ENCODE measurements around the gene KIF26B.

The KIF26B gene

DNA sequence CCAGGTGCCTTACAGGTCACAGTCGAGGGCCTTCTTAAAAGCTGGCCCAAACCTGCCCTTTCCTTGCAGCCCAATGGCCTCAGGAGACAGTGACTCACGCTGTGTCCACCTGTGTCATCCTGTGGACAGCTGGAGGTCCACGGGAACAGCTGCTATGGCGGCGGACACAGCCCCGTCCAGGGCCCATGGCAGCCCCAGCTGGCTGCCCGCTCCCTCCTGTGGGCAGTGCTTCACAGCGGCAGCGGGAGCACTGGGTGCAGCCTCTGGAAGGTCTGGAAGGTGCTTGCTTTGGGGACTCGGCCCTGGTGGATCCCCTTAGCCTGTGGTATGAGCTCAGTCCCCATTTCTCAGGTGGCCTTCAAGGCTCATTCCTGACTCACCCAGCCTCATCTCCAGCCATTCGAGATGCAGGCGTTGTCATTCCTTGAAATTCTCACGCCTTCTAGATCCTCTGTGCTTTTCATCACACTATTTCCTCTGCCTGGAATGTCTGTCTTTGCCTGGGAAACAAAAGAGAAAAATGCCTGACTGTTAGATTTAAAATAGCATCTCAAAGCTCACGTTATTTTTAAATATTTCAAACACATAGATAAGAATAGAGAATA, 86.8 kb downstream of the KIF26B start:
- no peak for DNase-seq (ENCODE audit: low read depth)

DNA sequence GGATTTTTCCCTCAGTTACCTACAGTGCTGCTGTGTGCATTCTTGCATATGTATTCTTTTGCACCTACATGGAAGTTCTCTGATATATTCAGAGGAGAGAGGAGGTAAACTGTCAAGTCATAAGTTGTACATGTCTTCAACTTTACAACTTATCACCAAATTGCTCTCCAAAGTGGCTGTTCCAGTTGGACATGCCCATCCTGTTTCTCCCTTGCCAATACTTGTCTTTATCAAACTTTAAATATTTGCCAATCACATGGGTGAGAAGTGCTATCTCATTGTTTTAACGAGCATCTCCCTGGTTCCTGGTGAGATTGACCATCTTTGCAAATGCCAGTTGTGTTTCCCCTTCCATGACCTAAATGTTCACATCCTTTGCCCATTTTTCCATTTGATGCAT, 88.2 kb downstream of the KIF26B start:
- DNase-seq (ENCODE audit: low read depth) = no peak

DNA sequence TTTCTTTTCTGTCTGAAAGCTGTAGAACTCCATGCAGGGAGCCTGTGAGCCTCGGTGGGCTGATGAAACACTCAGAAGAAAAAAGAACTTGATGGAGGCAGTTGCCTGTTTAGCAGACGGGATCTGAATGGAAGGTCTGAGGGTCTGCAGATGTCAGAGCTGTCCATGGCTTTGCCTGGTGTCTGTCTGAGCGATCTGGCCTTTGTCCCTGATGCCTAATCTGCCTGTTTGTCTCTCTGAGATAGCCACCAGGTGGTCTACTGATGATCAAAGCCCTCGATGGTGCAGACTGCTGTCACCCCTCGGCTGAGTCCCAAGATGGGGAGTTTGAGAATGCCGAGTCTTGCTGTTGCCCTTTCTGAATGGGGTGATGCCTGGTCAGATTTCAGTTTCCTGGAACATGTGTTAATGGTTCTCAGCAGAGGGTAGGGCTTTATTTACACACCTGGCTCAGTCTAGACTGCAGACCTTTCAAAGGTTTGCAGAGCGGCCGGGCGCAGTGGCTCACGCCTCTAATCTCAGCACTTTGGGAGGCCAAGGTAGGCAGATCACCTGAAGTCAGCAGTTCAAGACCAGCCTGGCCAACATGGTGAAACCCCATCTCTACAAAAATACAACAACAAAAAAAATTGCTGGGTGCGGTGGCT, 90.4 kb downstream of the KIF26B start:
- DNase-seq (ENCODE audit: low read depth) = no peak

DNA sequence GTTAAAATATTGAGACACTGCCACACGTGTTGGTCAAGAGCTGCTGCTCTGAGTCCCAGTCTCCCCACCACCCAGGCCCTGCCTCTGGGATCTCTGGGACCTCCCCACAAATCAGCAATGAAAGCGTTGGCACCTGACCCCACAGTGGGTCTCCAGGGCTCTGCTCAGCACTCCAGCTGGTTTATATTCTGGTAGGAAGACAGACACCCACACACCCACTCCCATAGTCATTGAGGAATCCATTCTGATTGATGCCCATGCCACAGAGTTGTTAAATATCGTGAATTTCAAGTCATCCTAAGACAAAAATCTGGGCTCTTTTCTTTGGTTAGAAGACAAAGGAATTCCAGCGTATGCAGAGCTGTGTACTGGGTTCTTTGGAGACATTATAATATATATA, 91.6 kb downstream of the KIF26B start:
- DNase-seq (ENCODE audit: low read depth) = no peak

DNA sequence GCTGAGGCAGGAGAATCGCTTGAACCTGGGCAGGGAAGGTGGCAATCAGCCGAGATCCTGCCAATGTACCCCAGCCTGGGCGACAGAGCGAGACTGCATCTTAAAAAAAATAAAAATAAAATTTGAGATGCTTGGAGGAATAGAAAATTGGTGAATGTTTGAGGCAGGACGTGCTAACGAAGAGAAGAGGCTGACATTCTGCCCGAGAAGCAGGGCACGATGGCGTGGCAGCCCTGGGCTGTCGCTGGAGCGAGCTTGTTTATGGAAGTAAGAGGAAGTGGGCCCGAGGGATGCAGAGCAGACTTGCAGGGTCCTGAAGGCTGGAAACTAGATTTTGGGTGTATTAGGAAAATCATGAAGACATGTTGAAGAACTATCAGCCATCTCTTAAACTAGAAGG, 92.6 kb downstream of the KIF26B start:
- DNase-seq (ENCODE audit: low read depth) = no peak

DNA sequence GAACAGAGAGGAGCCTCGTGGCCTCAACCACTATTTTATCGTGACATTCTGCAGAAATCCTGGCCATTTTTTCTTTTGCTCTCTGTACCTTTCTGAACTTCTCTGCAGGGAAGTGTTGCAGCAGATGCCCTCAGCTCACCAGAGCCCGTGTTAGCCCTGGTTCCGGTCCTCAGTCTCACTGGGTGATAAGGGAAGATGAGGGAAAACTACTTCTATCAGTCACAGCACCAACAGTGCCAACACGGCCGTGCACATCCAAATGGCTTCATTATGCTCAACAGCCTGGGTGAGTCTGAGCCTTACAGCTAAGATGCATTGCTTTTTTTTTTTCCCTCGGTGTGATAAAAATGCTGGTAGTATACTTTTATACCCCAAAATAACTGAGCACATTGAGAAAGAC, 93.0 kb downstream of the KIF26B start:
- DNase-seq (ENCODE audit: low read depth) = no peak

DNA sequence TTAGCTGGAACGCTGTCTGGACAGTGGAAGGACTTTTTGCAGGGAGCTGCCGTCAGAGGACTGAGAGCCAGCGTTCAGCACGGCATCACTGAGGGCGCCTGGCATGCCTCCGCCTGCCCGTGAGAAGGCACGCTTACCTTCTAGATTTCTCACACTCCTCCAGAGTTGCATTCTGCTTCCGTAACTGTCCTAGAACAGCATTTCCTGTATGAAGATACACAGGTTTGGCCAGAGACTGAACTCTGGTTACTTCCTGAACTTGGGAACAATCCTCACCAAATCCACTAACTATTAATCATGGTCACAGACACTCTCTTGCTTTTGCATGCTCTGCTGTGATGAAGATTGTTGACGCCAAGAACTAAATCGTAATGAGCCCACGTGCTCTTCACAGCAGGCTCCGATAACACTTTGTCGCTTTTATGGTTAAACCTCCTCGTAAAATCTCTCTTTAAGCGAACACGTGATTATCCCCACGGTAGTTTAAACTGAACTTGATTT, 93.5 kb downstream of the KIF26B start:
- DNase-seq (ENCODE audit: low read depth) = no peak

DNA sequence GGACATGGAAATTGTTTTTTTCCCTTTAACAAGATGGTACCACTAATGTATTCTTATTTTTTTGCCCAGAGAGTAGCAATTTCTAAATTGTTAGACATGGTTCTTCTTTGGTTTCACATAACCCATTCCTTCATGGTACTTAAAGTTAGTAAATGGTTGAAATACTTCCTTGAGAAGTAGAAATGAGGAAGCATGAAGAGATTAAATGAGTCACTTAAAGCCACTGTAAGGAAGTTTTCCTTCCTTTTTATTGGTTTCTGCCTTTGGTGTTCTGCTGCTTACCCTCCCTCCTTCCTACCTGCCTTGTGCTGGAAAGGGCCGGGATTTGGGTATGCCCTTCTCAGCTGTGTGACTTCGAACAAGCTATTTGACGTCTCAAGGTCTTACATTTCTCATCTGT, 101.0 kb downstream of the KIF26B start:
- DNase-seq (ENCODE audit: low read depth) = no peak

DNA sequence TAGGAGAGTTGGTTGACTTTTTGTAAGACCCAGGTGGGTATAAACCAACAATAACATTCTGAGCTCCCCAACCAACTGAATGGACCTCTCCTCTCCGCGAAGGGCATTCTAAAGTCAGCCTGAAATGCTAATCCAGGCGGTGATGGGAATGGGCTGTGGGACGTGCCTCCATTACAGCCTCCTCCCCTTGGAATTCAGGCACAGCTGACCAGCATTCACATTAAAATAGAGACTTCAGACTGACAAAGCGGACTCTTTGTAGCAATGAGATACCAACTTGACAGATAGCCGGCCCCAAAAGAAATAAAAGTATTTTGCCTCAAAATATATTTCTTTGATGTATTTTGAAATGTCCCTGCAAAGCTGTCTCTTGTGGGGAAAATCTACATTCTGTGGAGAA, 101.7 kb downstream of the KIF26B start:
- no peak for DNase-seq (ENCODE audit: low read depth)

DNA sequence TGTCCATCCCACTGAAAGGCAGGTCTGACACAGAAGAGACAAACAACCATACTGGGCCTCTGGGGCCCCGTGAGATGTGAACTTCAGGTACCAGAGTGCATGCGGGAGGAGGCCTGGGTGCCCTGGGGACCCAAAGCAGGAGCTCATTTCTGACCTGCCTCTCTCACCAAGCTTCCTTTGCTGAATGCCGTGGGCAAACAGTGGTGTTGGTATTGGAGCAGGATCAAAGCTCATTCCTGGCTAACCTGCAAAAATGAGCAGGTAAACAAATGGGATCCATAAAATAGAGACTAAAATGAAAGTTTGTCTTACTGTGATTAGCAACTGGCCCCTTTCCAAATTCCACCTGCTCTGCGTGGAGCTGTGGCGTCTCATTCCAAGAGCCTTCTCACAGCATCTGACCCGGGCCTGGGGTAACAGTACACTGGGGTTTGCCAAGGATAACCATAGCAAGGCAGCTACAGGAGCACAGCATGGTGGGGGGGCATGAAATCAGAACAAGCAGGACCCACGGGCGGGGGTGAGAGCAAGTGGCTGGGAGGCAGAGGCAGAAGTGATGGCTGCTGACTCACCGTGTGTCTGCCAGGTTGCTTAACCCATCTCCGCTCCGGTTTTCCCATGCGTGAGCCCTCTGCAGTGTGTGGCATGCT, 103.6 kb downstream of the KIF26B start:
- DNase-seq (ENCODE audit: low read depth) = no peak

DNA sequence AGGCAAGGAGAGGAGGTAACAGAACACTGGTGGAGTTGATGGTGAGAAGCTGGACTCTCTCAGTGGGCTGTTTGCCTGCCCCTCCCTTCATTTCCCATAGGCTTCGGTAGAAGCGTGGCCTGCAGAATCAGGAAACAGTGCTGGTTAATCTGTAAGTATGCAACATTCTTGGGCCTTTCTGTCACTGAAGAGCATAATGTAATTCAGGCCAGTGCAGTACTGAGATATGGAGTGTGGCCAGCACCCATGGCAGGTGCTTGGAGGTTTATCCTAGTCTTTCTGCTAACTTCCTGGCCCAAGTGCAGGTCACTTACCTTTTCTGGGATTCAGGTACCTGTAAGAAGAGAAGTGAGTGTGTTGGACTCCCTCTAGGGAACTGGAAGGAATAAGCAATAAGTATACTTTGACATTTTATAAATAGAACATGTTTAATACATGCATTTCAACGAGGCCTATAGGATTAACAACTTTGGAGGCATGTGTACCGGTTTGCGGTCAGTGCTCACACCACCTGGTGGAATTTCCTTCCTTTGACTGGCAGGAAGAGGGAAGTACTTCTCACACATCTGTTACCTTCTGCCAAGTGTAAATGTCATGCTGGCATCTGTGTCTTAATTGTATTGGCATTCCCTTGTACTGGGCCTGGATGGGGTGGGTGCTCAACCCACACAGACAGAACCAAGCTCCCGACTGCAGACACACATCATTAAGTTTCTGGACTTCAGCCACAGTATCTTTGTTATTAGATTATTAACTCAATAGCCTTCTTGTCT, 105.5 kb downstream of the KIF26B start:
- no peak for DNase-seq (ENCODE audit: low read depth)

DNA sequence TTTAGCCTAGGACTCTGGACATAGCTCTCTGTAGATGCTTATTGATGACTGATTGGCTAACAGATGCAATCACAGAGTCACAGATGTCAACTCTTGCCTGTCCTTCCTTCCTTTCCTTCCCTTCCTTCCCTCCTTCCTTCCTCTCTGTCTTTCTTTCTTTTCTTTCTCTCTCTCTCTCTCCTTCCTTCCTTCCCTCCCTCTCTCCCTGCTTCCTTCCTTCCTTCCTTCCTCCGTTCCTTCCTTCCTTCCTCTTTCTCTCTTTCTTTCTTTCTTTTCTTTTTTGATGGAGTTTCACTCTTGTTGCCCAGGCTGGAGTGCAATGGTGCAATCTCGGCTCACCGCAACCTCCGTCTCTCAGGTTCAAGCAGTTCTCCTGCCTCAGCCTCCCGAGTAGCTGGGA, 106.1 kb downstream of the KIF26B start:
- no peak for DNase-seq (ENCODE audit: low read depth)

DNA sequence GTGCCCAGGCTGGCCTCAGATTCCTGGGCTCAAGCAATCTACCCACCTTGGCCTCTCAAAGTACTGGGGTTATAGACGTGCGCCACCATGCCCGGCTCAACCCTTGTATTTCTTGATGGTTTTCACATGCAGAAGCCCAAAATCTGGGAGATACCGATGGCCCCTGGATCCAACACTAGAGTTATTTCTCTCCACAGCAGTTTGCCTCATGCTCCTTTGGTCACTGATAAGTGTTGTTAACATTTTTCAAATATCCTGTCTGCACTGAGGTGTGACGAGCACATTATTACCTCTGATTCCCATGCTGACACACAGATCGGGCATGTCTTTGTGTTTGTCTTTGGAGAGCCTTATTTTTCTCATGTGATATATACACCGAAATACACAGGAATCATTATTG, 107.0 kb downstream of the KIF26B start:
- no peak for DNase-seq (ENCODE audit: low read depth)

DNA sequence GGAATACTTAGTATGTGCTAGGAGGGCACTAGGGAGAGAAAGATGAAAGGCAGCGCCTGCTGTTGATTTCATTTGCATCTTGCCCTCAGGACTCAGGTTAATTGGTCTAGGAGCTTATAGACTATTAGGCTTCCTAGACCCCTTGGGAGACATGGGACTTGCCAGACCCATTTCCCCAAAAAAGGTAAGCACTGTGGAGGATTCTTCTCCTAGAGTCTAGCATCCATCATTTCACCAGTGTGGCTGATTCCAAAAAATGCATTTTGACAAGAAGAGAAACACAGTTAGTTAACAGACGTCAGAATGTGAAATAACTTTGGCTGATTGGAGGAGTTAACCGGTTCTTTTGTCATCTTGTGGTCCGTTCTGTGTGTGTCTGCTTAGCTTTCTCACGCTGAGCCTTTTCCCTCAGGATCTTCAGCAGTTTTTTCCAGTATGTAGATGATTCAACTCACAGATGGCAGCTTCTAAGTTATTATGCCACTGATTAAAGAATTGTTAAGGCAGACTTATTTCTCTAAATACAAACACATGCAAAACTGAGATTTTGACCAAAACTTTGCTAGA, 108.8 kb downstream of the KIF26B start:
- no peak for DNase-seq (ENCODE audit: low read depth)

DNA sequence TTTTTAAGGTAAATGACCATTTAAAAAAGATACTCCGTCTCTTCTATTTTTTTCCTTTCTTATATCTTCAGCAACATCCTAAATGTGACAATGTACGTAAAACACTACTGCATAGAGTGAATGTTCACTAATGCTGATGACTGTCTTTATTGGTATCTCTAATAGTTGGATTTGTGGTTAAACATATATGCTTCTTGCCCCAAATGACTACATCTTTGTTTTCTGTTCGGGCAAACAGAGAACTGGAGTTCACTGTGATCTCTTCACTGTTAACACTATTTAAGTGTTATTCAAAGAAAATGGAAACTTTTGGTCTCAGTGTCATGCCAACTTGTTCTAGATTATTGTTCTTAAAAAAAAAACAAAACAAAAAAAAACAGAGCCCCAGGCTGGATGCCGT, 109.4 kb downstream of the KIF26B start:
- no peak for DNase-seq (ENCODE audit: low read depth)

DNA sequence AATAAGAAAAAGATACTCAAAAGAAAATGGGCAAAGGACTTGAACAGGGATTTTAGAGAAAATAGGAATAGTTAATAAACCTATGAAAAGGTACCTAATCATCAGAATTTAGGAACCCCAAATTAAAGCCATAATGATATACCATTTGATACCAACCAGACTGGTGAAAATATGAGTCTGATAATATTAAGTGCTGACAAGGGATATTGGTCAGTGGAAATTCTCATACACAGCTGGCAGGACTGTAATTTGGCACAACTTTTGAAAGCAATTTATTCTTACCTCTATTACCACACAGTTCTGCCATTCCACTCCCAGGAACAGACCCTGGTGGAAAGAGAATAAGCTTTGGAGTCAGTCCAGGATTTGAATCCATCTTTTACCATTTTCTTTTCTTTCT, 111.3 kb downstream of the KIF26B start:
- no peak for DNase-seq (ENCODE audit: low read depth)

DNA sequence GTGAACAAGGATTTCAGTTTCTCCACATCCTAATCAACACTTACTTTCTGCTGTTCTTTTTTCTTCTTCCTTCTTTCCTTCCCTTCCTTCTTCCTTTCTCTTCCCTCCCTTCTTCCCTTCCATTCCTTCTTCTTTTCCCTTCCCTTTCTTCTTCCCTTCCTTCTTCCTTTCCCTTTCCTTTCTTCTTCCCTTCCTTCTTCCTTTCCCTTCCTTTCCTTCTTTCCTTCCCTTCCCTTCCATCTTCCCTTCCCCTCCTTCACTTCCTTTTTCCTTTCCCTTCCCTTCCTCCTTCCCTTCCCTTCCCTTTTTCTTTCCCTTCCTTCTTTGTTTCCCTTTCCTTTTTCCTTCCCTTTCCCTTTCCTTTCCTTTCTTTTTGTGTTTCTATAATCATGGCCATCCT, 115.3 kb downstream of the KIF26B start:
- no peak for DNase-seq (ENCODE audit: low read depth)

DNA sequence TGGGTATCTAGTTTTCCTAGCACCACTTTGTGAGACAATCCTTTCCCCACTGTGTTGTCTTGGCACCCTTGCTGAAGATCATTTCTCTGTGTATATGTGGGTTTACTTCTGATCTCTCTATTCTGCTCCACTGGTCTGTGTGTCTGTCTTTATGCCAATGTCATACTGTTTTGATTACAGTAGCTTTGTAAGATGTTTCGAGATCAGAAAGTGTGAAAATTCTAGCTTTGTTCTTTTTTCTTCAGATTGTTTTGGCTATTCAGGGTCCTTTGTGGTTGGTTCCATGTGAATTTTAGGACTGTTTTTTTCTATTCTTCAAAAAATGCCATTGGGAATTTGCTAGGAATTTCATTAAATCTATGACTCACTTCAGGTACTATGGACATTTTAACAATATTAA, 116.2 kb downstream of the KIF26B start:
- DNase-seq (ENCODE audit: low read depth) = no peak

DNA sequence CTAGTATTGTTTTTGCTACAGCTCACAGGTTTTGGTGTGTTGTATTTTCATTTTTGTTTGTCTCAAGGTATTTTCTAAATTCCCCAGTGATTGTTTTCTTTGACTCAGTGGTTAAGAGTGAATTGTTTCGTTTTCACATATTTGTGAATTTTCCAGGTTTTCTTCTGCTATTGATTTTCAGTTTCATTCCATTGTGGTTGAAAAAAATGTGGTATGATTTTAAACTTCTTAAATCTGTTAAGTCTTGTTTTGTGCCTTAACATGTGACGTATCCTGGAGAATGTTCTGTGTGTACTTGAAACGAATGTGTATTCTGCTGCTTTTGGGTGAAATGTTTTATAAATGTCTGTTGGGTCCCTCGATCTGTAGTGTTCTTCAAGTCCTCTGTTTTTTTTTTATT, 117.9 kb downstream of the KIF26B start:
- DNase-seq (ENCODE audit: low read depth) = no peak

DNA sequence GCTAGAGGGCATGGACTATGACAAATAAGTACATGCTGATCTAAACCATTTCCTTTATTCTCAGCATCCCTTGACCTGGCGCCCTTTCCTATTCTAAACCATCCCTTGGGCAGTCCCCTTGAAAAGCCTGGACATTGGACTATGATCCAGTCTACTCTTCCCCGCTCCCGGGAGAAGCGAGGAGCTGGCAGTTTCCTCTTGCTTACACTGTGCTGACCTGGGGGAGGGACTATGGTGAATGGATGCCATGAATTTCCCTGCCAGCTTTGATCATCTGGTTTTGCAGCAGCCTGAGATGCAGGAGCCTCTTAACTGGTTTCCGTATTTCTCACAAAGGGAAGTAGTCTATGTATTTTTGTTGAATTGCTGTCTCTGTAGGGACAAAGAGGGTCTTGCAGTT, 121.7 kb downstream of the KIF26B start:
- no peak for DNase-seq (ENCODE audit: low read depth)

DNA sequence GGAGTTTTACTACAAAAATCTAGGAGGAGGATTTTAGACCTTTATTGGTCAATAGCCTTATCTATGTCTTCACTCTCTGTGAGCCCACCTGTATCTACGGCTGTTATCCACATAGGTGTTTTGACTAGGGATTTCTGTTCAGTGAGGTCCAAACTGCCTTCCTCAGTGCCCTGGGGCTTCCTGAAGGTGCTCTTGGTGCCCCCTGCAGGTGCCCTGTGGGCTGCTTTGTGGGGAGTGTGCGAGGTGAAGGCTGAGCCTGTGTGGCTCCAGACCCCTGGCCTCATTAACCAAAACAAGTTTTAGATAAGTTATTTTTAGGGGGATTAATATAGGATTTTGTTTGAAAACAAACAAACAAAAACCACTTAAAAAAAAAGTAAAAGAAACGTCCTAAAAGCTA, 122.5 kb downstream of the KIF26B start:
- no peak for DNase-seq (ENCODE audit: low read depth)

DNA sequence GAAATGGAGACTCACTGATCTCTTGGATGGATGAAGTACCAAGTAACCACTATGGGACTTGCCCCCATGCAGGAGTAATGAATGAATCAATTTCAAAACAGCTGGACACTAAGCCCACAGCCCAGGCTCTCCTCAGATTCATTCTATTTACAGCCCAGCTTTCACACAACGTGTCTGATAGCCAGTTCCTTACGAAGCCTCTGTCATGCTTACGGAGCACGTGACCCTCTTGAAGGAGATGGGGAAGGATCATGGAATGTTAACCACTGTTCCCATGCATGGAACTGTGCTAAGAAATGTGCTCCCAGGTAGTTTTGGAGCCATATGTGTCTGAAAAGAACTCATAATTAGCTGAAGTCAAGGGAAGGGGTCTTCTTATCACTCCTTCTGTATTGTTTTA, 124.1 kb downstream of the KIF26B start:
- DNase-seq (ENCODE audit: low read depth) = no peak

DNA sequence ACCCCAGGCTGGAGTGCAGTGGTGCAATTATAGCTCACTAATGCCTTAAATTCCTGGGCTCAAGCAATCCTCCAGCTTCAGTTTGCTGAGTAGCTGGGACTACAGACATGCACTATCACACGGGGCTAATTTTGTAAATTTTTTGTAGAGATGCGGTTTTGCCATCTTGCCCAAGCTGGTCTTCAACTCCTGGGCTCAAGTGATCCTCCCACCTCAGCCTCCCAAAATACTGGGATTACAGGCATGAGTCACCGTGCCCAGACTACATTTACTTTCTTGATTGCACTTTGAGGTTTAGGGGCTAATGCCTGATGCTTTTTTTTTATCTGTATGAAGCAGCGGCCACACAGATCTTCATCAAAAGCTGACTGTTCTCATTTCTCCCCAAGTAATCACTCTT, 124.6 kb downstream of the KIF26B start:
- DNase-seq (ENCODE audit: low read depth) = no peak

All from HS-27A (cell line).